ENCODE measurements around the gene CENPP. TPM values are rescaled to one million over a fixed set of nuclear protein-coding genes. Genes with fewer than 3 reads are reported as not detected.
A peak's percentile ranks its signal among the peaks of the same experiment; 100 is the strongest.

The CENPP gene
- polyA plus RNA-seq, 4 donors: 0.22 to 3.5 (median 2.0) TPM

GRCh38 chr9:92395617-92396016 is 69.9 kb downstream of the CENPP start:
- Histone ChIP-seq H3K27me3 (ENCODE audit: control insufficient read depth in 3 of 3, insufficient read depth in 3 of 3, low read length in 3 of 3) (no peaks in the 10 kb centered on the region), H3K4me3 (ENCODE audit: low read depth in 1 of 3, low read length in 3 of 3) (no peak overlapping the region), H3K4me1 (ENCODE audit: control insufficient read depth in 3 of 3, insufficient read depth in 2 of 3, low read depth in 1 of 3, low read length in 2 of 3) (no peaks in the 10 kb centered on the region), H3K9me3 (ENCODE audit: control insufficient read depth in 2 of 2, insufficient read depth in 1 of 2, low read depth in 1 of 2, low read length in 1 of 2) (peaks cover 0 to 8% of the 10 kb centered on the region in 2 donors), H3K36me3 (ENCODE audit: control insufficient read depth in 3 of 3, insufficient read depth in 2 of 3, low read depth in 1 of 3, low read length in 3 of 3) (peaks cover 0 to 3% (median 0%) of the 10 kb centered on the region in 3 donors), H3K27ac (ENCODE audit: low read depth in 1 of 3, low read length in 2 of 3) (no peak overlapping the region)
- no peak for FAIRE-seq
- 96 to 100% (median 100%) methylated on average over 1 of the region's 1 CpG for WGBS, 3 donors
- no peak for DNase-seq

GRCh38 chr9:92397853-92398252 is 72.1 kb downstream of the CENPP start:
- peaks cover 0 to 3% (median 0%) of the 10 kb centered on the region in 3 donors for H3K36me3 ChIP-seq (ENCODE audit: control insufficient read depth in 3 of 3, insufficient read depth in 2 of 3, low read depth in 1 of 3, low read length in 3 of 3)
- no peaks in the 10 kb centered on the region for H3K27me3 ChIP-seq (ENCODE audit: control insufficient read depth in 3 of 3, insufficient read depth in 3 of 3, low read length in 3 of 3)
- DNase-seq (no peak), FAIRE-seq (no peak)
- no peak overlapping the region for H3K27ac ChIP-seq (ENCODE audit: low read depth in 1 of 3, low read length in 2 of 3)
- H3K4me1 ChIP-seq (ENCODE audit: control insufficient read depth in 3 of 3, insufficient read depth in 2 of 3, low read depth in 1 of 3, low read length in 2 of 3): no peaks in the 10 kb centered on the region
- WGBS, 3 donors: 77 to 95% (median 94%) methylated on average over 3 of the region's 3 CpGs
- peaks cover 0 to 8% of the 10 kb centered on the region in 2 donors for H3K9me3 ChIP-seq (ENCODE audit: control insufficient read depth in 2 of 2, insufficient read depth in 1 of 2, low read depth in 1 of 2, low read length in 1 of 2)
- no peak overlapping the region for H3K4me3 ChIP-seq (ENCODE audit: low read depth in 1 of 3, low read length in 3 of 3)

- FAIRE-seq (no peak), DNase-seq (no peak)
- Histone ChIP-seq H3K9me3 (ENCODE audit: control insufficient read depth in 2 of 2, insufficient read depth in 1 of 2, low read depth in 1 of 2, low read length in 1 of 2) (peaks cover 0 to 2% of the 10 kb centered on the region in 2 donors), H3K4me1 (ENCODE audit: control insufficient read depth in 3 of 3, insufficient read depth in 2 of 3, low read depth in 1 of 3, low read length in 2 of 3) (peaks cover 0 to 13% (median 7%) of the 10 kb centered on the region in 3 donors), H3K27me3 (ENCODE audit: control insufficient read depth in 3 of 3, insufficient read depth in 3 of 3, low read length in 3 of 3) (no peaks in the 10 kb centered on the region), H3K4me3 (ENCODE audit: low read depth in 1 of 3, low read length in 3 of 3) (peak overlapping the region in 1 of 3 donors; percentile 27), H3K36me3 (ENCODE audit: control insufficient read depth in 3 of 3, insufficient read depth in 2 of 3, low read depth in 1 of 3, low read length in 3 of 3) (peaks cover 0 to 3% (median 0%) of the 10 kb centered on the region in 3 donors), H3K27ac (ENCODE audit: low read depth in 1 of 3, low read length in 2 of 3) (no peak overlapping the region)
- WGBS, 3 donors: 63 to 81% (median 65%) methylated on average over 1 of the region's 1 CpG
These were observed 76.6 kb downstream of the CENPP start for GRCh38 chr9:92402360-92402759.

GRCh38 chr9:92402826-92403745 is 77.3 kb downstream of the CENPP start:
- peaks cover 0 to 13% (median 7%) of the 10 kb centered on the region in 3 donors for H3K4me1 ChIP-seq (ENCODE audit: control insufficient read depth in 3 of 3, insufficient read depth in 2 of 3, low read depth in 1 of 3, low read length in 2 of 3)
- peaks cover 0 to 3% (median 0%) of the 10 kb centered on the region in 3 donors for H3K36me3 ChIP-seq (ENCODE audit: control insufficient read depth in 3 of 3, insufficient read depth in 2 of 3, low read depth in 1 of 3, low read length in 3 of 3)
- DNase-seq (no peak), FAIRE-seq (no peak)
- 65 to 82% (median 79%) methylated on average over 5 of the region's 5 CpGs for WGBS, 3 donors
- no peaks in the 10 kb centered on the region for H3K27me3 ChIP-seq (ENCODE audit: control insufficient read depth in 3 of 3, insufficient read depth in 3 of 3, low read length in 3 of 3)
- peak overlapping the region in 1 of 3 donors; percentile 53 for H3K27ac ChIP-seq (ENCODE audit: low read depth in 1 of 3, low read length in 2 of 3)
- no peaks in the 10 kb centered on the region for H3K9me3 ChIP-seq (ENCODE audit: control insufficient read depth in 2 of 2, insufficient read depth in 1 of 2, low read depth in 1 of 2, low read length in 1 of 2)
- peak overlapping the region in 1 of 3 donors; percentile 48 for H3K4me3 ChIP-seq (ENCODE audit: low read depth in 1 of 3, low read length in 3 of 3)

GRCh38 chr9:92404042-92404836 is 78.5 kb downstream of the CENPP start, which contains the start of gene OGN:
TSS of gene OGN (minus strand) at chr9:92404578. CDS start at chr9:92403407, 1,171 bp downstream.
- H3K4me1 ChIP-seq (ENCODE audit: control insufficient read depth in 3 of 3, insufficient read depth in 2 of 3, low read depth in 1 of 3, low read length in 2 of 3): peaks cover 0 to 13% (median 7%) of the 10 kb centered on the region in 3 donors
- no peaks in the 10 kb centered on the region for H3K27me3 ChIP-seq (ENCODE audit: control insufficient read depth in 3 of 3, insufficient read depth in 3 of 3, low read length in 3 of 3)
- no peaks in the 10 kb centered on the region for H3K9me3 ChIP-seq (ENCODE audit: control insufficient read depth in 2 of 2, insufficient read depth in 1 of 2, low read depth in 1 of 2, low read length in 1 of 2)
- H3K27ac ChIP-seq (ENCODE audit: low read depth in 1 of 3, low read length in 2 of 3): peak within 1 kb of the TSS in 1 of 3 donors; percentile 53
- DNase-seq (no peak), FAIRE-seq (no peak)
- no peaks in the 10 kb centered on the region for H3K36me3 ChIP-seq (ENCODE audit: control insufficient read depth in 3 of 3, insufficient read depth in 2 of 3, low read depth in 1 of 3, low read length in 3 of 3)
- 65 to 93% (median 79%) methylated on average over 5 of the region's 5 CpGs for WGBS, 3 donors
- peak within 1 kb of the TSS in 1 of 3 donors; percentile 48 for H3K4me3 ChIP-seq (ENCODE audit: low read depth in 1 of 3, low read length in 3 of 3)

- DNase-seq: peak; percentile 74 to 77
- no peaks in the 10 kb centered on the region for H3K9me3 ChIP-seq (ENCODE audit: control insufficient read depth in 2 of 2, insufficient read depth in 1 of 2, low read depth in 1 of 2, low read length in 1 of 2)
- no peaks in the 10 kb centered on the region for H3K36me3 ChIP-seq (ENCODE audit: control insufficient read depth in 3 of 3, insufficient read depth in 2 of 3, low read depth in 1 of 3, low read length in 3 of 3)
- 27 to 53% (median 39%) methylated on average over 4 of the region's 4 CpGs for WGBS, 3 donors
- no peaks in the 10 kb centered on the region for H3K27me3 ChIP-seq (ENCODE audit: control insufficient read depth in 3 of 3, insufficient read depth in 3 of 3, low read length in 3 of 3)
- H3K27ac ChIP-seq (ENCODE audit: low read depth in 1 of 3, low read length in 2 of 3): peak overlapping the region in 2 of 3 donors; percentile 38 to 45
- peaks cover 0 to 13% (median 7%) of the 10 kb centered on the region in 3 donors for H3K4me1 ChIP-seq (ENCODE audit: control insufficient read depth in 3 of 3, insufficient read depth in 2 of 3, low read depth in 1 of 3, low read length in 2 of 3)
- no peak overlapping the region for H3K4me3 ChIP-seq (ENCODE audit: low read depth in 1 of 3, low read length in 3 of 3)
- no peak for FAIRE-seq
These were observed 80.1 kb downstream of the CENPP start for GRCh38 chr9:92405818-92406217.

GRCh38 chr9:92406477-92406876 is 80.7 kb downstream of the CENPP start:
- 17 to 27% (median 27%) methylated on average over 3 of the region's 3 CpGs for WGBS, 3 donors
- DNase-seq: peak; percentile 50 to 52
- FAIRE-seq: no peak

GRCh38 chr9:92407818-92408217 is 82.1 kb downstream of the CENPP start:
- DNase-seq (no peak), FAIRE-seq (no peak)
- H3K4me1 ChIP-seq (ENCODE audit: control insufficient read depth in 3 of 3, insufficient read depth in 2 of 3, low read depth in 1 of 3, low read length in 2 of 3): peaks cover 0 to 13% (median 7%) of the 10 kb centered on the region in 3 donors
- no peak overlapping the region for H3K4me3 ChIP-seq (ENCODE audit: low read depth in 1 of 3, low read length in 3 of 3)
- WGBS, 3 donors: 93 to 97% (median 94%) methylated on average over 2 of the region's 2 CpGs
- no peaks in the 10 kb centered on the region for H3K36me3 ChIP-seq (ENCODE audit: control insufficient read depth in 3 of 3, insufficient read depth in 2 of 3, low read depth in 1 of 3, low read length in 3 of 3)
- no peak overlapping the region for H3K27ac ChIP-seq (ENCODE audit: low read depth in 1 of 3, low read length in 2 of 3)
- no peaks in the 10 kb centered on the region for H3K27me3 ChIP-seq (ENCODE audit: control insufficient read depth in 3 of 3, insufficient read depth in 3 of 3, low read length in 3 of 3)
- no peaks in the 10 kb centered on the region for H3K9me3 ChIP-seq (ENCODE audit: control insufficient read depth in 2 of 2, insufficient read depth in 1 of 2, low read depth in 1 of 2, low read length in 1 of 2)

More at GRCh38 chr9:92406477-92406876, 80.7 kb downstream of the CENPP start:
- H3K4me1 ChIP-seq (ENCODE audit: control insufficient read depth in 3 of 3, insufficient read depth in 2 of 3, low read depth in 1 of 3, low read length in 2 of 3): peaks cover 0 to 13% (median 7%) of the 10 kb centered on the region in 3 donors
- H3K9me3 ChIP-seq (ENCODE audit: control insufficient read depth in 2 of 2, insufficient read depth in 1 of 2, low read depth in 1 of 2, low read length in 1 of 2): no peaks in the 10 kb centered on the region
- H3K27ac ChIP-seq (ENCODE audit: low read depth in 1 of 3, low read length in 2 of 3): peak overlapping the region in 2 of 3 donors; percentile 49 to 56
- no peaks in the 10 kb centered on the region for H3K27me3 ChIP-seq (ENCODE audit: control insufficient read depth in 3 of 3, insufficient read depth in 3 of 3, low read length in 3 of 3)
- H3K4me3 ChIP-seq (ENCODE audit: low read depth in 1 of 3, low read length in 3 of 3): no peak overlapping the region
- no peaks in the 10 kb centered on the region for H3K36me3 ChIP-seq (ENCODE audit: control insufficient read depth in 3 of 3, insufficient read depth in 2 of 3, low read depth in 1 of 3, low read length in 3 of 3)

Data from small intestine (tissue), 7 donors.